ENCODE results near the gene ANKRD22. TPM values are rescaled to one million over a fixed set of nuclear protein-coding genes. Genes with fewer than 3 reads are reported as not detected.

ANKRD22 gene
- total and polyA plus RNA-seq, 2 of the 8 experiments (the other 6 are each of a cell fraction or from before 2014, with no cell fraction given) = 0.68 TPM; not detected in 1

GRCh38 chr10:88857831-88858230 is 6.2 kb upstream of the ANKRD22 start (continued):
- TF ChIP-seq CHD7 (IDR thresholded peaks at IDR 0.05; ENCODE audit: insufficient replicate concordance, low read length) (no peak), EP300 (IDR thresholded peaks at IDR 0.05; ENCODE audit: borderline replicate concordance in 1 of 2, low read depth in 2 of 2, low read length in 2 of 2) (no peak)
